Activated naive CD8-positive, alpha-beta T cell treated with anti-CD3 and anti-CD28 coated beads, Interleukin-2, amount 50 U/mL, for 16 hours (primary cell): ENCODE measurements around the gene CC2D1A.

Experiments used
- DNase-seq: peaks from one replicate; pipeline ENCODE4 v3.0.0-alpha.2; 2020; ENCODE audit warnings: low read depth, low spot score

CC2D1A gene

DNA sequence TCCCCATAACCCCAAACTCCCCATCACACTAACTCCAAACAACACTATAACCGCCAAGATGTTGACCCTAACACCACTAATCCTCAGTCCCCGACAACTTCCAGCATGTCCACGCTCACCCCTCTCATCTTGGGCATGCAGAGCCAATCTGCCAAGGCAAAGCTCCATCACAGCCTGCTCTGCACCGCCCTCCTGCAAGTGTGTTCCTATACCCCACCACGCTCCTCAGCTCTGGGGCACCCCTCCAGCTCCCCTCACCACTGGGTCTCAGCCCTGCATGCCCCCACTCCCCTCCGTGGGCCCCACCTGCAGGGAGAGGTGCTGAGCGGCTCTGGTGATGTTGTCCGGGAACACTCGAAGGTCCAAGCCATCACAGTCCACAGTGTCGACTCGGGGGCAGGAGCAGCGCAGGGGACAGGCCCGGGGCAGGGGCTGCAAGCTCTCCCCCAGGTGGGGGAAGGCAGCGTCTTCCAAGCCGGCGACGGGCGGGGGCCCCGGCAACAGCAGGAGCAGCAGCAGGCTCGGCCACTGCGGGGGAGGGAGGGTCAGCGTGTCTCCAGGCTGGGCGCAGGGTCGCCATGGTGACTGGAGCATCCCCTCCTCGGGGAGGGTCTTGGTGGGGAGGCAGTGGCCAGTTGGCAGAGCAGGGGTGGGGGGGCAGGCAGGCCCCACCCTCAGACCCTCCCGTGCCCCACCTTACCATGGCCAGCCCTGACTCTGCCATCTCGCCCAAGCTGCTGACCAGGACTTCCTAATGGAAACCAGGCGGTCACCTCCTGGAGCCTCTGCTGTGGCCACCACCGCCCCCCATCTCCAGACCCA is 31.7 kb downstream of the CC2D1A start:
- DNase-seq = no peak

DNA sequence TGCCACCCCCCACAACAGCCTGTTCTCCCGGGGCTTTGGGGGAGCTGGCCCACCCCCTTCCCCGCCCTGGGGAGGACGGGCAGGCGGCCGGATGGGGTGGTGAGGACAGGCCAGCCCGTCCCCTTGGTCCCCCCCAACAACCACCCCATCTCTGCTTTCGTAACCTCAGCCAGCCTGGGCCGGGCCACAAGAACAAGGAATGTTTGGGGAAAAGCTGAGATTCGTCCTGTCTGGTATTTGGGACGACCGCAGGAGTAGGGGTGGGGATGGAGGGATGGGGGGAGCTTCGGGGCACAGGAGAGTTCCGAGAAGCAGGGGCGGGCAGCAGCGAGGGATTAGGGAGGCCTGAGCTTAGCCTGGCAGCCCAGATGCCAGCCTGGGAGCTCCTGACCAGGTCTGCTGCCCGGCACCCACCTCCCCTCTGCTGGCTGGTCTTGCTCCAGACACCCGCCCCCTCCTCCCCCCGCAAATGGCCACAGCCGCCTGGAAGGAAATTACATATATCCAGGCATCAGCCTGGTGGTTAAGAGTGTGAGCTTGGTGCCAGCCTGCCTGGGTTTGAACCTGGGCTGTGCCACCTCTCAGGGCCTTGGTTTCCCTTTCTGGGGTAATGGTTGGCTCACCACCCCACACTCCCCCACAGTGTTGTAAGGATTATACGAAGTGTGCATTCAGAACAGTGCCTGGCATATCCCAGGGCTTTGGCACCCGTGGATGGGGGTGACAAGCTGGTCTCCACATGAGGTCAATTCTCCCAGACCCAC is 32.5 kb downstream of the CC2D1A start, which contains the start of gene PODNL1:
TSS of gene PODNL1 (minus strand) at position 117 of the 764 bp plus-strand sequence. CDS start 236 bp downstream, outside the sequence.
- DNase-seq = no peak

DNA sequence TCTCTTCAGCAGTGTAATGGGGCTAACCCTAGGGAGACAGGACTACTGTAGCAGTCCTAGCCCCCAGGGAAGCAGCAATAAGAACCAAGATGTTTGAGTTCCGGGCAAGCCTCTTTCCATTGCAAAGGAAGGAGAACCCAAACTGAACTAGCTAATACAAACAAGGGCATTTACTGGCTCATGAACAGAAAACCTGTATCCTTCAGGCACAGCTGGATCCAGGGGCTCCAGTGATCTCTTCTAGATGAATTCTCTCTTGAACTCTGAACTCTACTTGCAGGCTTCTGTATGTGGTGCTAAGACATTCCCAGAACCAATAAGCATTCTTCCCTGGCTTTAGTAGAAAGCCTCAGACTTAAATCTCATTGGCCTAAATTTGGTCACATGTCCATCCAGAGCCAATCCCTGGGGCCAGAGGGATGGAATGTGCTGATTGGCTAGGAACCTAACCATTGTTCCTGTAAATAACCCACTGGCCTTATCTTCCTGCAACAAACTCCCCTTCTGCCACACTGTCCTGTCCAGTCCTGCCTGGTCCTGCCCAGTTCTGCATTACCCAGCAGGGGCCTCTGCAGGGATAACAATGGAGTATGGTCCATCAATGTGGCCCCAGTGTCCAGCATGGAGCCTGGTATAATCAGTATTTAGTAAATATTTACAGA is 36.2 kb downstream of the CC2D1A start:
- no peak for DNase-seq

DNA sequence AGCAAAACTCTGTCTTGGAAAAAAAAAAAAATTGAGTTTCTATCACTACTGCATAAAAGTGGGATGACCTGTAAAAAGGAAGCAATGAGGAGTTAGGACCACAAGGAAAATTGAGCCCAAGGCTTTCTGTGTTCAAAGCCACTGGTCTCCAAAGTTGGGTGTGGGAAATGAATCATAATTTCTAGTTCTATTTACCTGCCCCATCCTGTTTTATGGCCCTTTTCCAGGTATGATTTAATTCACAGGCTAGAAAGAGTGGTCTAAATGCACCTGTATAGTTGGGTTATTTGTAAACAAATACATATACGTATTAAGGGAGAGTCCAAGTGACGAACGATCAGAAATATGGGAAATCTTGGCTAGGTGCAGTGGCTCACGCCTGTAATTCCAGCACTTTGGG is 40.4 kb downstream of the CC2D1A start:
- no peak for DNase-seq

DNA sequence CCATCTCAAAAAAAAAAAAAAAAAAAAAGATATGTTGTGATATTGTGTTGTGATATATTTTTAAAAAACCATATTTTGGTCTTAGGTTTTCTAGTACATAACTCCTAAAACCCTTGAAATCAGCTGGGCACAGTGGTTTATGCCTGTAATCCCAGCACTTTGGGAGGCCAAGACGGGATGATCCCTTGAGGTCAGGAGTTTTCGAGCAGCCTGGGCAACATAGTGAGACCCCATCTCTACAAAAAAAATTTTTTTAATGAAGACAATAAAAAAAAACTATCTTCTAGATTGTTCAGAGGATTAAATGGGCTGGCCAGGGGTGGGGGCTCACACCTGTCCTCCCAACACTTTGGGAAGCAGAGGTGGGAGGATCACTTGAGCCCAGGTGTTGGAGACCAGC is 45.0 kb downstream of the CC2D1A start:
- no peak for DNase-seq

DNA sequence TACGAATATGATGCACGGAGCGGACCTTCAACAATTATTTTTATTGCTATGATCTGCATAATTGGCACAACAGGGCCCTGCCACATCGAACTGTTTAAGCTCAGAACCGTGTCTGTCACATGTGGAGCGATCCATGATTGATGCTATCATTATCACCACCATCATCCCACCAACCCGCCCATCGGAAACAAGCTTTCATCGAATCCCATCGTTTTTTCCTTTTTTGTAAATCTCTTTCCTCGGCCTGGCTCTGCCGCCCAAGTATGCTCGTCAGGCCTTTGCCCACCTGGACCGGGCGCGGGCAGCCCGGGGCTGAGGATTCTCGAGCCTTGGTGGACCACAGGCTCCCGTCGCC is 45.8 kb downstream of the CC2D1A start:
- no peak for DNase-seq

DNA sequence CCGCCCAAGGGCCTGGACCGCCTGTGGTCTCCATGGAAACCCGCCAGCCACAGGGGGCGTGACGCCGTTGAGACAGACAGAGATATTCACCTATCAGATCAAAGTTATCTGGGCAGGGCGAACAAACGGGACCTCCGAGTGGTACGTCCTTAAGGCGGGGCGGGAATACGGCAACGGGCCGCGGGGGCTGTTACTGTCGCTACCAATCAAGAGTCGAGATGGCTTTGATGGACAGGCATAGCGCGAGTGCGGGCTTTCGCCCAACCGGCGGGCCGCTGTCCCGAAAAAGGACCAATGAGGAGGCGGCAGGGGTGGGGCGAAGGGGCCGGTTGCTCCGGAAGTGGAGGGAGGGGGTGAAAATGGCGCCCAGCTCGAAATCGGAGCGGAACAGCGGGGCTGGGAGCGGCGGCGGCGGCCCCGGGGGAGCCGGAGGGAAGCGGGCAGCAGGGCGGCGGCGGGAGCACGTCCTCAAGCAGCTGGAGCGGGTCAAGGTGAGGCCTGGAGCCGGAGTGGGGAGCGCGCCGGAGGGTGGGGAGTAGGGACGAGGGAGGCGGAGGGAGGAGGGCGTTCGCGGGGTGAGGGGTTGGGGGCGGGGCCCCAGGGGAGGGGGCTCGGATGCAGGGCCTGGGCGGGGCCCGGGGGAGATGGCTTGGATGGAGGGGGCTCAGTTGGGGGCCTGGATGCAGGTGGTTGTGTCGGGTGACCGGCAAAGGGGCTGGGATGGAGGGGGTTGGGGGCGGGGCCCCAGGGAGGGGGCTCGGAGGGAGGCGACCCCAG is 46.3 kb downstream of the CC2D1A start, which contains the start of gene DCAF15:
TSS of gene DCAF15 (plus strand) at position 356 of the 777 bp plus-strand sequence. CDS start at position 360, 4 bp downstream.
- peak; percentile 96 for DNase-seq

DNA sequence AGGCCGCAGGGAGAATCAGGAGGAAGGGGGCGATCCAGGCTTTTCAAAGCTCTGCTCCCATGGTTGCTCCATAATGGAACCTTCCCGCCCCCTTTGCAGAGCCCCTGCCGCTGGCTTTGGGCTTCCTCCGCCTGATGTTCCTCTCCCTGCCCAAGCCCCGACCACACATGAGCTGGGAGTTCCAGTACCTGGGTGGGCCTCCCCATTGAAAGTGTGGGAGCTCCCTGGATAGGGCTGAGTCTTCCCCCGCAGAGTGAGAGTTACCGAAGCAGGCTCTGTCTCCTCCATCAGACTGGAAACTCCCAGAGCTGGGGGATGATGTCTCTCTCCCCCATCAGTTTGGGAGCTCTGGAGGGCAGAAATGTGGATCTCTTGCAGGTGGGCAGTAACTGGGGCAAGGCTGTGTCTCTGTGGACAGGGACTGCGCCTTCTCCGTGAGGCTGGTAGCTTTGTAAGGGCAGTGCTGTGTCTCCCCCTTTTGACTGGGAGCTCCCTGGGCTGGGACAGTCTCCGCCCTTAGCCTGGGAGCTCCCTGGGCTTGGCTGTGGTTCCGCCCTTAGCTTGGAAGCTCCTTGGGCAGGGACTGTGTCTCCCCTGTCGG is 47.0 kb downstream of the CC2D1A start:
- DNase-seq = no peak

DNA sequence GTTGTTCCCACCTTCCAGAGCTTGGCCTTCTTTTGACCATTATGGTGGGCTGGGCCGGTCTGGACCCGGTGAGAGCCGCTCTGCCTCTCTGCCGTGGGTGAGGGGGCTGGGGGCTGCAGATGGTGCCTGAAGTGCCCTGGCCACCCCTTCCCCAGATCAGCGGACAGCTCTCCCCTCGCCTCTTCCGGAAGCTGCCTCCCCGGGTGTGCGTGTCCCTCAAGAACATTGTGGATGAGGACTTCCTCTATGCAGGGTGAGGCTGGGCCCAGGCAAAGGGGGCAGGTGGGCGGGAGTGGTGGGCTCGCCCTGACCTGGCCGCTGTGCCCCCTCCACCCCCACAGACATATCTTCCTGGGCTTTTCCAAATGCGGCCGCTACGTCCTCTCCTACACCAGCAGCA is 48.2 kb downstream of the CC2D1A start:
- DNase-seq = no peak

DNA sequence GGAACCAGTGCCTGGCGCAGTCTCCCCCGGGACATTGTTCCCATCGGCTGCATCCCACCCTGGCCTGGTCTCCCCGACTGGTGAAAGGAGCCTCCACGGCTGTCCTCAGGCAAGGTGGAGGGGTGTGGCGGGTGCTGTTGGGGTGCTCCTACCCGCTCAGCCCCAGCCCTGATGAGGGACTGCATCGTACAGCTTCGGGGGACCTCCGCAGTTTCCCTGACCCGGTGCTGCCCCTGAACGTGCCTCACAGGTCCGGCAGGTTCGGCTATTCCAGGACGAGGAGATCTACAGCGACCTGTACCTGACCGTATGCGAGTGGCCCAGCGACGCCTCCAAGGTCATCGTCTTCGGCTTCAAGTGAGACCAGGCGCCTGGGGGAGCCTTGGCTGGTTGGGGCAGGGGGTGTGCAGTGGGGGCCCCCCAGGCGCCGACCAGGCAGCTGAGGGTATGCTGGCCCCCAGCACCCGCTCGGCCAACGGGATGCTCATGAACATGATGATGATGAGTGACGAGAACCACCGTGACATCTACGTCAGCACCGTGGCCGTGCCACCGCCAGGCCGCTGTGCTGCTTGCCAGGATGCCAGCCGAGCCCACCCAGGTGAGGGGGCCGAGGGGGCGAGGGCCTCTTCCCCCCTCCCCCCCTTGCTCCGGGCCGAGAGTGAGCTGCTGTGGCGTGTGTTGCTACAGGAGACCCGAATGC is 49.8 kb downstream of the CC2D1A start:
- no peak for DNase-seq

DNA sequence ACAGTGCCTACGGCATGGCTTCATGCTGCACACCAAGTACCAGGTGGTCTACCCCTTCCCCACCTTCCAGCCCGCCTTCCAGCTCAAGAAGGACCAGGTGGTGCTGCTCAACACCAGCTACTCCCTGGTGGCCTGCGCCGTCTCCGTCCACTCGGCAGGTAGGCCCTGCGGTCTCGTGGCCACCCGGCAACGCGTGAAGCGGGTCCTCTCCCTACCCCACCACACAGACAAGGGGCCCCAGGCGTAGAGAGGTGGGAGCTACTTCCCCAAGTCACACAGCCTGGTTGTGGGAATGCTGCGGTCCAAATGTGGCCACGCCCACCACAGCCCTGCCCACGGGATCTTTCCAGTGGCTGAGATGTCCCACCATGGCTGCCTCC is 50.4 kb downstream of the CC2D1A start:
- no peak for DNase-seq

DNA sequence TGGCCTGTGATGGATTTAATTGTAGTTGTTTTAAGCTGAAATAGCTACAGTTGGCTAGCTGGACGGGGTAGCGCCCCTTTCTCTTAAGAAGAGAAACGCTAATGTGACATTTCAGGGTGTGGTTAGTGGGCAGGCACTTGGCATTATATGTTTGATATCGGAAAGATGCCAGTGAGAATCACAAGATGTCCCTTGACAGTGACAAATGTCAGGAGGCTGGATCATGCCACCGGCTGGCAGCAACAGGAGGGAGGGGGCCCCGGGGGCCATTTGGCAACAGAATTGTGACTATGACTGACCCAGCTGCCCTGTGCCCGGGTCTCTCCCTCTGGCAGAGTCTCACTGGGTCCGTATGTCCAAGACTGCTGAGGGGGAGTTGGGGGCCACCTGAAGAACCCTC is 51.0 kb downstream of the CC2D1A start:
- DNase-seq = no peak

DNA sequence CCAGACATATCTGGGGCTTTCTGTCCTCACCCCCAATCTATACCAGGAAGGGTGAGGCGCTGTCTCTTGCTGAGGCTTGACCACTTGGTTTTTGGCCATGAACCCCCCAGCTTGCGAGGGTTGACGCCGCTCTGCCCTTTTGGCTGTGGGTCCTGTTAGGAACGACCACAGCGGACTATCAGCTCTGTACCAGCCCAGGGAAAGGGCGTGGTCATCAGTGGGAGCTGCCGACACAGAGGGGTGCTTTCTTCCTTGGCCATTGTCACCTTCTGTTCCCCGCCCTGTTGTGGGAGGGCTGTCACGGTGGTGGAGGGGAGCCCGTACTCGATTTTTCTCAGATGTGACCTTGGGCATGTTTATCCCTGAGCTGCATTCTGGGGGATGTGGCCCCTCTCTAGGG is 52.0 kb downstream of the CC2D1A start:
- no peak for DNase-seq

DNA sequence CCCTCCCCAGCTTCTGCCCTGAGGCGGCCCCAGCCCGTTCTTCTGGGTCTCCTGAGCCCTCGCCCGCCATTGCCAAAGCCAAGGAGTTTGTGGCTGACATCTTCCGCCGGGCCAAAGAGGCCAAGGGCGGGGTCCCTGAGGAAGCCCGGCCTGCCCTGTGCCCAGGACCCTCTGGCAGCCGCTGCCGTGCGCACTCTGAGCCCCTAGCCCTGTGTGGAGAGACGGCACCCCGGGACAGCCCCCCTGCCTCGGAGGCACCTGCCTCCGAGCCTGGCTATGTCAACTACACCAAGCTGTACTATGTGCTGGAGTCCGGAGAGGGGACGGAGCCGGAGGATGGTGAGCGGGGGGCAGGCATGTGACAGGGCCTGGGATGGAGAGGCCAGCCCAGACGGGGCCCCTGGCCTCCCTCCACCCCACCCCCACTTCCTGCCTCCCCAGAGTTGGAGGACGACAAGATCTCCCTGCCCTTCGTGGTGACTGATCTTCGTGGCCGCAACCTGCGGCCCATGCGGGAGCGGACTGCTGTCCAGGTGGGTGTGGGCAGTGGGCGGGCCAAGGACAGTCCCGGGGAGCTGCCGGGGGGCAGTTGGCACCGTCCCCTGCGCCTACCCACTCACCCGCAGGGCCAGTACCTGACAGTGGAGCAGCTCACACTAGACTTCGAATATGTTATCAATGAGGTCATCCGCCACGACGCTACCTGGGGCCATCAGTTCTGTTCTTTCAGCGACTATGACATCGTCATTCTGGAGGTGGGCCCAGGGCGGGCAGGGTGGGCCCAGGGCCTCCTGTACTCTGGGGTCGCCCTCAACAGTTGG is 53.4 kb downstream of the CC2D1A start:
- DNase-seq = no peak

DNA sequence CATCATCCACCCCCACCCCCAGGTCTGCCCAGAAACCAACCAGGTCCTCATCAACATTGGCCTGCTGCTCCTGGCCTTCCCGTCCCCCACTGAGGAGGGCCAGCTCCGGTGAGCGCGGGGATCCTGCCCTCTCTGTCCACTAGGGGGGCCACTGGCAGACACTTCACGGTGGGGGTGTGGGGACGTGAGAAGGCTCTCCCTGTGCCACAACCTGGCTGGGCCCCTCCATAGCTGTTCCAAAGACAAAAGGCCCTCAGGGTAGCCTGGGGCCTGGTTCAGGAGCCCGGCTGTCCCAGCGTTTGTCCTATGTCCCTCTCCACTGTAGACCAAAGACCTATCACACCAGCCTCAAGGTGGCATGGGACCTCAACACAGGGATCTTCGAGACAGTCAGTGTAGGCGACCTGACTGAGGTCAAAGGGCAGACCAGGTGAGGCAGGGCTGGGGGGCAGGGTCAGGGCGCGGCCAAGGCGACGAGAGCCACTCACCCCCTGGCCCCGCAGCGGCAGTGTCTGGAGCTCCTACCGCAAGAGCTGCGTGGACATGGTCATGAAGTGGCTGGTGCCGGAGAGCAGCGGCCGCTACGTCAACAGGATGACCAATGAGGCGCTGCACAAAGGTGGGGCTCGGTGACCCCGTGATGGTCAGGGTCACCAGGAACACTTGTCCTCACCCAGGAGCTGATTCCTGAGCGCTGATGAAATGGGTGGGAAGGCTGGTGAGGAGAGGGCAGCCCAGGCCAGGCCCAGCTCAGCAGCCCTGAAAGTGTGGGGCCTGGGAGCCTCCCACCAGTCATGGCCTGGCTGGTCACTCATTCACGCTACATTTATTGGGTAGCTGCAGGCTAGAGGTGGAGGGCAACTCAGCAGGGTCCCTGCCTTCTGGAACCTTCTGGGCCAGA is 54.2 kb downstream of the CC2D1A start:
- no peak for DNase-seq

DNA sequence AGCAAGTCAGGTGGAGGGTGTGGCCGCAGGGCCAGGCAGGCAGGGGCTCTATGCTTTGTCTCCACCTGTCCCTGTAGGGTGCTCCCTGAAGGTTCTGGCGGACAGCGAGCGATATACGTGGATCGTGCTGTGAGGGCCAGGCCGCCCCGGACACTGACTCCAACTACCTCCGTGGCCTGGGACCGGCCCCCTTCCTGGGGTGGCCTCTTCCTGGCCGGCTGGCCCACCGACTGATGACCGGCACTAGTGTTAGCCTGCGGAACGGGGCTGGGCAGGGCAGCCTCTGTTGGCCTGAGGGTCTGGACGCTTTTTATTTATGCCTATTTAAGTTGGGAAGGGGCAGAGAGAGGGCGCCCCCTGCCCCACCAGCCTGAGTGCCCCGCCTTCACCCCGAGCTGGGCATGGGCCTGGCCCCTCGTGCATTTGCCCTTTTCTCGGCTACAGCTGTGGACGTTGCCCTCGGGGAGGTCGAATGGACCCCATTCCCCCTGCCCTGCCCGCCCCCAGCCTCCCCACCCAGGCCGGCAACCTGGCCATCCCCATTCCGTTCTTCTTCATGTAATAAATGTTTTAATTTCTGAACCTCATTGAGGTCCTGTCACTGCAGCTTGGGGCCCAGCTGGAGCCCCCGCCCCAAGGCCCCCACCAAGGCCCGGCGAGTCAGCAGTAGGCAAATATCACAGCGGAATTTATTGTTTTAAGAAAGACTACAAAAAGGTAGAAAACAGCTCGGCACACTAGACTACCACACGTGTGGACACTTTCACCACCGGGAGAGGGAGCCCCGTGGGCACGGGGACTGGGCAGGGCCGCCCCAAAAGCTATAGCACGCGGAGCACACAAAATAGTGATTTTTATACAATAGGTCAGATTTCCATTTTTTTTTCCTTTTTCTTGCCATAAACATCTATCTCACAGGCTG is 55.1 kb downstream of the CC2D1A start:
- DNase-seq = no peak

DNA sequence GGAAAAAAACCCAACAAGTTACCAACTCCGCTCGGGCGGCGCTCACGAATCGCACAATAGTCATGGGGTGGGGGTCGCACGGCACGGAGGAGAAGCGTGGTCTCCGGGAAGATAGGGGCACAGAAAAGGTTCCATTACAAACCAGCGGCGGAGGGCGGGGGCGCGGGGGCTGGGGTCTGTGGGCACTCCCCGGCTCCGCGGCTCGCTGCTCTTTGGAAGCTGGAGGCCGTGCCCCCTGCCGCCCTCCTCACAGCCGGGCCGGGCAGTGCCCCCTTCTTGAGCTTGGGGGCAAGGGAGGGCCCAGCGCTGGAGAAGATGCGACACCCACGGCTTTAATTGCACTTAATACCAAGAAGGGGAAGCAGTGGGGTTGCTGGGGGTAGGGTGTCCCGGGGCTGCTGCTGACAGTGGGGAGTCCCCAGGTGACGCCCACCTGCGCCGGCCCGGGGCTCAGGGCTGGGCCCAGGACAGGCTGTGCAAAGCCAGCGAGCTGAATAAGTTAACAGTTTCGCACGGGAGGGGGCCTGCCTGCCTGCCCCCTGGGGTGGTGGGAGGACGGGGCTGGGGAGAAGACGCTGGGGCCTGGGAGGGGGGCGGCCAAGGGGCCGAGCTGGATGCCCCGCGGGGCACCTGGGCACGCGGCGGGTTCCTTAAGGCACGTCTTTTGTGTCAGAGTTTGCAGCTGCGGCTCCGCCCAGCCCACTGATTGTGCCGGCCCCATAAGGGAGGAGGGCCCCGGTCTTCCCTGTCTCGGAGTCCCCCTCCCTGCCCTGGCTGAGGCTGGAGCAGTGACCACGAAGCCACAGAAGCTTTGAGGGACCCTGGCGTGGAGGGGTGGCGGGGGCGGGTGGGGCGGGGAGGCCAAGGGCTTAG is 56.1 kb downstream of the CC2D1A start:
- DNase-seq = no peak
